ENCODE results near the gene PAQR6. TPM values are rescaled to one million over a fixed set of nuclear protein-coding genes. Genes with fewer than 3 reads are reported as not detected.

The PAQR6 gene
- total and polyA plus RNA-seq, 10 of the 15 experiments (the other 5 are each of a cell fraction or from before 2014, with no cell fraction given), result 0.42 to 4.5 (median 1.3) TPM

- ChIA-PET POLR2A (interaction anchor here (0.6 kb wide), 1 partner anchor 27 kb away, joined by 5 read pairs; no protein-coding TSS in a partner anchor), CTCF (interaction anchor here (1.2 kb wide), 1 partner anchor 26 kb away, joined by 4 read pairs; no protein-coding TSS in a partner anchor), RAD21 (ENCODE audit: unreplicated experiment) (no interaction called here), SMC1A (ENCODE audit: uncharacterized antibody, unreplicated experiment) (no interaction called here)
- TF ChIP-seq, protein P1, sequence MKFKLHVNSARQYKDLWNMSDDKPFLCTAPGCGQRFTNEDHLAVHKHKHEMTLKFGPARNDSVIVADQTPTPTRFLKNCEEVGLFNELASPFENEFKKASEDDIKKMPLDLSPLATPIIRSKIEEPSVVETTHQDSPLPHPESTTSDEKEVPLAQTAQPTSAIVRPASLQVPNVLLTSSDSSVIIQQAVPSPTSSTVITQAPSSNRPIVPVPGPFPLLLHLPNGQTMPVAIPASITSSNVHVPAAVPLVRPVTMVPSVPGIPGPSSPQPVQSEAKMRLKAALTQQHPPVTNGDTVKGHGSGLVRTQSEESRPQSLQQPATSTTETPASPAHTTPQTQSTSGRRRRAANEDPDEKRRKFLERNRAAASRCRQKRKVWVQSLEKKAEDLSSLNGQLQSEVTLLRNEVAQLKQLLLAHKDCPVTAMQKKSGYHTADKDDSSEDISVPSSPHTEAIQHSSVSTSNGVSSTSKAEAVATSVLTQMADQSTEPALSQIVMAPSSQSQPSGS (IDR thresholded peaks at IDR 0.05; ENCODE audit: low read length), result no peak
- 0 out of 2 replicates have a peak, but pooled peaks have one; percentile 10 for TF ChIP-seq POLR2A (IDR thresholded peaks at IDR 0.05; ENCODE audit: low read depth, low read length)
- TF ChIP-seq, protein P2, sequence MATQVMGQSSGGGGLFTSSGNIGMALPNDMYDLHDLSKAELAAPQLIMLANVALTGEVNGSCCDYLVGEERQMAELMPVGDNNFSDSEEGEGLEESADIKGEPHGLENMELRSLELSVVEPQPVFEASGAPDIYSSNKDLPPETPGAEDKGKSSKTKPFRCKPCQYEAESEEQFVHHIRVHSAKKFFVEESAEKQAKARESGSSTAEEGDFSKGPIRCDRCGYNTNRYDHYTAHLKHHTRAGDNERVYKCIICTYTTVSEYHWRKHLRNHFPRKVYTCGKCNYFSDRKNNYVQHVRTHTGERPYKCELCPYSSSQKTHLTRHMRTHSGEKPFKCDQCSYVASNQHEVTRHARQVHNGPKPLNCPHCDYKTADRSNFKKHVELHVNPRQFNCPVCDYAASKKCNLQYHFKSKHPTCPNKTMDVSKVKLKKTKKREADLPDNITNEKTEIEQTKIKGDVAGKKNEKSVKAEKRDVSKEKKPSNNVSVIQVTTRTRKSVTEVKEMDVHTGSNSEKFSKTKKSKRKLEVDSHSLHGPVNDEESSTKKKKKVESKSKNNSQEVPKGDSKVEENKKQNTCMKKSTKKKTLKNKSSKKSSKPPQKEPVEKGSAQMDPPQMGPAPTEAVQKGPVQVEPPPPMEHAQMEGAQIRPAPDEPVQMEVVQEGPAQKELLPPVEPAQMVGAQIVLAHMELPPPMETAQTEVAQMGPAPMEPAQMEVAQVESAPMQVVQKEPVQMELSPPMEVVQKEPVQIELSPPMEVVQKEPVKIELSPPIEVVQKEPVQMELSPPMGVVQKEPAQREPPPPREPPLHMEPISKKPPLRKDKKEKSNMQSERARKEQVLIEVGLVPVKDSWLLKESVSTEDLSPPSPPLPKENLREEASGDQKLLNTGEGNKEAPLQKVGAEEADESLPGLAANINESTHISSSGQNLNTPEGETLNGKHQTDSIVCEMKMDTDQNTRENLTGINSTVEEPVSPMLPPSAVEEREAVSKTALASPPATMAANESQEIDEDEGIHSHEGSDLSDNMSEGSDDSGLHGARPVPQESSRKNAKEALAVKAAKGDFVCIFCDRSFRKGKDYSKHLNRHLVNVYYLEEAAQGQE (IDR thresholded peaks at IDR 0.05; ENCODE audit: low read depth, low read length), result no peak
- no peak overlapping the region for H3K4me2 ChIP-seq (ENCODE audit: control insufficient read depth, insufficient read depth)
- H3K4me3 ChIP-seq, result no peak overlapping the region
- H3K9ac ChIP-seq (ENCODE audit: control insufficient read depth, insufficient read depth, low read length), result no peak overlapping the region
- H3K36me3 ChIP-seq (ENCODE audit: control insufficient read depth in 2 of 2, insufficient read depth in 2 of 2, low read length in 1 of 2), result peaks cover 0 to 7% of the 10 kb centered on the region in 2 experiments; a peak in 2 of 4 replicates
- H2AFZ ChIP-seq (ENCODE audit: control insufficient read depth, low read depth, low read length), result no peak overlapping the region
- DNase-seq (ENCODE audit: low read depth, low spot score) (no peak), FAIRE-seq (no peak), ATAC-seq (no peak)
- H3K4me1 ChIP-seq (ENCODE audit: control insufficient read depth, insufficient read depth, low read length), result peaks cover 7% of the 10 kb centered on the region; the same call in 1 of the 2 replicates
- no peaks in the 10 kb centered on the region for H4K20me1 ChIP-seq (ENCODE audit: control insufficient read depth, insufficient read depth)
- H3K9me3 ChIP-seq (replicated peaks; ENCODE audit: control insufficient read depth, insufficient read depth, low read length), result no peaks in the 10 kb centered on the region
- no TSS peak for BruUV-seq (replicated peaks)
- no peak overlapping the region for H3K27ac ChIP-seq (ENCODE audit: control insufficient read depth, insufficient read depth)
- in situ Hi-C loops (cut with MboI), result no loop called here
- intact Hi-C loops (cut with micrococcal nuclease; ENCODE audit: unreplicated experiment), result loop anchor here (10.0 kb wide), 1 partner anchor 191 kb away; no protein-coding TSS in a partner anchor
- peaks cover 27% of the 10 kb centered on the region for H3K79me2 ChIP-seq (ENCODE audit: control insufficient read depth, insufficient read depth, low read length)
- H3K27me3 ChIP-seq (replicated peaks in 1 of 2; ENCODE audit: control insufficient read depth in 2 of 2, insufficient read depth in 2 of 2, low read length in 1 of 2), result no peaks in the 10 kb centered on the region
- WGBS (ENCODE audit: insufficient coverage, insufficient replicate concordance, low lambda C conversion rate, missing lambda C conversion rate), result 94% methylated on average over 8 of the region's 8 CpGs
Measured at GRCh38 chr1:156286061-156286460, 38.2 kb upstream of the PAQR6 start.

Data from GM12878 (cell line).